ELR (cell line): ENCODE data around the gene COBL.

Experiments
- DNase-seq: peaks from one replicate; pipeline ENCODE4 v3.0.0-alpha.2; 2015; ENCODE audit warnings: low read depth

The COBL gene

GRCh38 chr7:51303142-51303525, 13.5 kb downstream of the COBL start:
- no peak for DNase-seq

- DNase-seq: no peak
Observed at GRCh38 chr7:51301806-51302205, 14.8 kb downstream of the COBL start.

GRCh38 chr7:51300762-51301674, 15.6 kb downstream of the COBL start:
- DNase-seq: no peak

GRCh38 chr7:51299391-51300133, 17.0 kb downstream of the COBL start:
- DNase-seq: no peak

- no peak for DNase-seq
Observed at GRCh38 chr7:51298912-51299311, 17.7 kb downstream of the COBL start.

GRCh38 chr7:51297986-51298385, 18.6 kb downstream of the COBL start:
- no peak for DNase-seq

GRCh38 chr7:51295440-51296245, 21.0 kb downstream of the COBL start:
- no peak for DNase-seq

GRCh38 chr7:51292596-51292995, 24.0 kb downstream of the COBL start:
- DNase-seq: no peak

- no peak for DNase-seq
Observed at GRCh38 chr7:51290702-51291540, 25.7 kb downstream of the COBL start.

GRCh38 chr7:51290304-51290637, 26.3 kb downstream of the COBL start:
- no peak for DNase-seq

GRCh38 chr7:51289623-51290303, 26.8 kb downstream of the COBL start:
- DNase-seq: no peak

- no peak for DNase-seq
Observed at GRCh38 chr7:51288896-51289622, 27.6 kb downstream of the COBL start.

GRCh38 chr7:51286401-51286800, 30.2 kb downstream of the COBL start:
- DNase-seq: no peak

- DNase-seq: no peak
Observed at GRCh38 chr7:51280156-51280555, 36.5 kb downstream of the COBL start.

GRCh38 chr7:51279391-51280023, 37.1 kb downstream of the COBL start:
- DNase-seq: no peak

- DNase-seq: no peak
Observed at GRCh38 chr7:51278797-51279196, 37.8 kb downstream of the COBL start.

- no peak for DNase-seq
Observed at GRCh38 chr7:51276967-51277366, 39.6 kb downstream of the COBL start.

GRCh38 chr7:51276091-51276605, 40.5 kb downstream of the COBL start:
- DNase-seq: no peak

- no peak for DNase-seq
Observed at GRCh38 chr7:51275532-51275931, 41.1 kb downstream of the COBL start.

- no peak for DNase-seq
Observed at GRCh38 chr7:51274955-51275354, 41.7 kb downstream of the COBL start.
